HCT116 (cell line): ENCODE measurements around the gene MADD. TPM values are rescaled to one million over a fixed set of nuclear protein-coding genes. Genes with fewer than 3 reads are reported as not detected.

Experiments used
- ATAC-seq: fragments of 200-7000 bp; cut with Tn5 transposase; 2 replicates; pipeline ENCODE4 v1.9.1; 2020; ENCODE audit warnings: mild to moderate bottlenecking, moderate library complexity
- BruUV-seq: library from RNA; stranded (reverse); fragments of 400-500 nt; replicated peaks from 2 replicates; lab custom pipeline; 2021; lab: Mats Ljungman, UMichigan
- CTCF ChIA-PET: fragments of 300-600 bp; sonication (Branson Sonifier 250); formaldehyde crosslinking; loops from one replicate; lab custom pipeline; 2021; ENCODE audit warnings: antibody characterized with exemption; lab: Charles Lee
- POLR2A ChIA-PET: fragments of 300-600, 350-600 bp; sonication (Branson Sonifier 250); formaldehyde crosslinking; loops from one replicate; lab custom pipeline; 2021; ENCODE audit warnings: antibody characterized with exemption; lab: Charles Lee
- RAD21 ChIA-PET, 2 experiments: fragments of 300-600 bp; sonication (Branson Sonifier 250); formaldehyde crosslinking; loops; one replicate each; lab custom pipeline; 2023; ENCODE audit warnings: low total read pairs in 2 of 2; ENCODE audit not compliant: uncharacterized antibody in 2 of 2, unreplicated experiment in 2 of 2, low non-redundant PET in 1 of 2; lab: Charles Lee
- DNase-seq: peaks from one replicate; pipeline ENCODE4 v3.0.0-alpha.2; 2010; ENCODE audit warnings: low read depth, low spot score
- H2AFZ ChIP-seq: fragments of 200-600 bp; shearing (Covaris generic), sonication (generic); 2 replicates; pipeline ENCODE4 v1.6.1; 2017; ENCODE audit warnings: low read depth, mixed run types, mixed read lengths, antibody characterized with exemption, low read length; ENCODE audit not compliant: poor library complexity, severe bottlenecking
- H3K27ac ChIP-seq: 2 replicates; pipeline ENCODE4 v1.5.1; 2012; ENCODE audit warnings: low read depth, low read length
- H3K27me3 ChIP-seq: fragments of 200-600 bp; sonication (generic); 2 replicates; pipeline ENCODE4 v1.6.1; 2016; ENCODE audit warnings: mixed run types, low read length, mixed read lengths; ENCODE audit not compliant: insufficient read depth
- H3K36me3 ChIP-seq, 2 experiments: fragments of 200-500 bp in 1 of 2; fragments of 200-600 bp in 1 of 2; sonication (Bioruptor generic) in 1 of 2; sonication (generic) in 1 of 2; 2 replicates each; pipeline versions ENCODE4 v1.5.1 to v1.6.1; 2014 to 2016; ENCODE audit warnings: low read length in 2 of 2, inconsistent platforms in 1 of 2, mixed read lengths in 1 of 2, mixed run types in 1 of 2; ENCODE audit not compliant: insufficient read depth in 2 of 2, control insufficient read depth in 1 of 2
- H3K4me1 ChIP-seq, 2 experiments: fragments of 200-600 bp in 1 of 2; sonication (generic) in 1 of 2; 2 replicates each; pipeline versions ENCODE4 v1.5.1 to v1.6.1; 2012 to 2017; ENCODE audit warnings: low read length in 2 of 2, inconsistent platforms in 1 of 2, mild to moderate bottlenecking in 1 of 2, mixed read lengths in 1 of 2, mixed run types in 1 of 2, moderate library complexity in 1 of 2; ENCODE audit not compliant: insufficient read depth in 2 of 2, control insufficient read depth in 1 of 2
- H3K4me2 ChIP-seq: fragments of 200-600 bp; sonication (generic); 2 replicates; pipeline ENCODE4 v1.6.1; 2017; ENCODE audit warnings: mixed run types, low read length, mixed read lengths
- H3K4me3 ChIP-seq, 2 experiments: fragments of 200-600 bp in 1 of 2; sonication (generic) in 1 of 2; replicated peaks in 1 of 2; 2 replicates each; pipeline ENCODE4 v1.5.1; 2011 to 2016; ENCODE audit warnings: low read length in 2 of 2, control low read depth in 1 of 2, low read depth in 1 of 2, mild to moderate bottlenecking in 1 of 2, mixed read lengths in 1 of 2, mixed run types in 1 of 2
- H3K79me2 ChIP-seq: fragments of 200-600 bp; sonication (generic); 2 replicates; pipeline ENCODE4 v1.6.1; 2017; ENCODE audit warnings: mild to moderate bottlenecking, mixed run types, low read length, moderate library complexity, mixed read lengths; ENCODE audit not compliant: insufficient read depth
- H3K9ac ChIP-seq: fragments of 200-600 bp; sonication (generic); 2 replicates; pipeline ENCODE4 v1.6.1; 2016; ENCODE audit warnings: low read length, mixed read lengths
- H3K9me2 ChIP-seq: fragments of 200-600 bp; sonication (generic), shearing (Covaris generic); 2 replicates; pipeline ENCODE4 v1.6.1; 2017; ENCODE audit warnings: mixed run types, mild to moderate bottlenecking, moderate library complexity; ENCODE audit not compliant: insufficient read depth
- H3K9me3 ChIP-seq, 2 experiments: fragments of 200-500 bp in 1 of 2; fragments of 200-600 bp in 1 of 2; sonication (Bioruptor generic) in 1 of 2; sonication (generic) in 1 of 2; 2 replicates each; pipeline ENCODE4 v1.6.1; 2014 to 2017; ENCODE audit warnings: low read length in 2 of 2, mixed read lengths in 2 of 2, inconsistent platforms in 1 of 2, low read depth in 1 of 2, mild to moderate bottlenecking in 1 of 2, mixed run types in 1 of 2, moderate library complexity in 1 of 2; ENCODE audit not compliant: control insufficient read depth in 1 of 2, insufficient read depth in 1 of 2
- H4K20me1 ChIP-seq: fragments of 200-600 bp; sonication (generic), shearing (Covaris generic); 2 replicates; pipeline ENCODE4 v1.6.1; 2017; ENCODE audit warnings: mixed run types, mild to moderate bottlenecking, moderate library complexity; ENCODE audit not compliant: insufficient read depth
- CBX3 ChIP-seq: IDR thresholded peaks from 2 replicates; pipeline ENCODE4 v1.6.1; 2012; ENCODE audit warnings: low read depth
- CEBPB ChIP-seq: IDR thresholded peaks from 2 replicates; pipeline ENCODE4 v1.6.1; 2012; ENCODE audit warnings: low read depth
- EGR1 ChIP-seq: IDR thresholded peaks from 2 replicates; pipeline ENCODE4 v1.6.1; 2012; ENCODE audit warnings: low read depth
- ELF1 ChIP-seq: IDR thresholded peaks from 2 replicates; pipeline ENCODE4 v1.6.1; 2012; ENCODE audit warnings: low read depth, borderline replicate concordance
- FOSL1 ChIP-seq: IDR thresholded peaks from 2 replicates; pipeline ENCODE4 v1.6.1; 2012; ENCODE audit warnings: low read depth
- JUND ChIP-seq: IDR thresholded peaks from 2 replicates; pipeline ENCODE4 v1.6.1; 2012
- POLR2AphosphoS5 ChIP-seq: IDR thresholded peaks from 2 replicates; pipeline ENCODE4 v1.6.1; 2011; ENCODE audit warnings: mild to moderate bottlenecking, low read depth, low read length, moderate library complexity
- RAD21 ChIP-seq: IDR thresholded peaks from 2 replicates; pipeline ENCODE4 v1.6.1; 2012; ENCODE audit warnings: low read depth, mild to moderate bottlenecking
- SIN3A ChIP-seq: IDR thresholded peaks from 2 replicates; pipeline ENCODE4 v1.6.1; 2012; ENCODE audit warnings: low read depth
- SRF ChIP-seq: IDR thresholded peaks from 2 replicates; pipeline ENCODE4 v1.6.1; 2012; ENCODE audit warnings: low read depth
- TCF7L2 ChIP-seq: IDR thresholded peaks from 2 replicates; pipeline ENCODE4 v1.7.0; 2011; ENCODE audit warnings: borderline replicate concordance, inconsistent platforms; ENCODE audit not compliant: insufficient read depth, insufficient read length; ENCODE audit errors: extremely low read depth
- YY1 ChIP-seq: IDR thresholded peaks from 2 replicates; pipeline ENCODE4 v1.6.1; 2011; ENCODE audit warnings: low read length, low read depth, moderate library complexity, mild to moderate bottlenecking; ENCODE audit not compliant: insufficient replicate concordance; ENCODE audit errors: extremely low read depth
- ZNF274 ChIP-seq: fragments of 200-500 bp; sonication (Bioruptor generic); IDR thresholded peaks from 2 replicates; pipeline ENCODE4 v1.6.1; 2014; ENCODE audit warnings: mild to moderate bottlenecking, low read depth, low read length, inconsistent platforms
- intact Hi-C: fragments of 100-400 bp; cut with micrococcal nuclease; formaldehyde crosslinking; loops from 2 replicates; pipeline ENCODE4 v1.10.0; 2022
- total RNA-seq: library from RNA; stranded (reverse); gene quantifications from one replicate; pipeline ENCODE4 v1.2.1, GENCODE V29; 2021; ENCODE audit not compliant: unreplicated experiment
- TF ChIP-seq, protein P1 (sequence below): IDR thresholded peaks from 2 replicates; pipeline ENCODE4 v1.6.1; 2011; ENCODE audit warnings: mild to moderate bottlenecking, low read length, moderate library complexity; ENCODE audit not compliant: insufficient replicate concordance; ENCODE audit errors: extremely low read depth
- TF ChIP-seq, protein P2 (sequence below): IDR thresholded peaks from 2 replicates; pipeline ENCODE4 v1.6.1; 2012

Gene MADD
- total RNA-seq, 1 experiment from 2014 or later = 37.1 TPM

- ChIA-PET CTCF (no interaction called here), RAD21 (no interaction called here)
Observed at GRCh38 chr11:47356998-47357329, 87.0 kb downstream of the MADD start.

More at GRCh38 chr11:47356998-47357329, 87.0 kb downstream of the MADD start:
- H3K9ac ChIP-seq = no peak overlapping the region
- H3K27ac ChIP-seq = no peak overlapping the region
- H4K20me1 ChIP-seq = no peaks in the 10 kb centered on the region
- H3K9me3 ChIP-seq = no peaks in the 10 kb centered on the region
- POLR2A ChIA-PET = no interaction called here
- H3K79me2 ChIP-seq = no peaks in the 10 kb centered on the region
- H3K4me2 ChIP-seq = no peak overlapping the region
- no peaks in the 10 kb centered on the region for H3K9me2 ChIP-seq
- ATAC-seq (no peak), DNase-seq (no peak)
- no peak overlapping the region for H2AFZ ChIP-seq
- H3K4me1 ChIP-seq = peaks cover 0 to 13% of the 10 kb centered on the region in 2 experiments; a peak in 2 of 4 replicates
- intact Hi-C loops = loop anchor here (10.0 kb wide), 1 partner anchor 102 kb away; the partner anchor contains the start of gene NR1H3
- no peaks in the 10 kb centered on the region for H3K36me3 ChIP-seq
- no peak overlapping the region for H3K4me3 ChIP-seq
- no peaks in the 10 kb centered on the region for H3K27me3 ChIP-seq
- BruUV-seq = no TSS peak
- TF ChIP-seq EGR1 (no peak), POLR2AphosphoS5 (no peak), TCF7L2 (no peak), SIN3A (no peak), JUND (no peak), YY1 (no peak), CBX3 (no peak), ZNF274 (no peak), SRF (no peak), ELF1 (no peak), CEBPB (no peak), RAD21 (no peak), FOSL1 (no peak)
- TF ChIP-seq, protein P1, sequence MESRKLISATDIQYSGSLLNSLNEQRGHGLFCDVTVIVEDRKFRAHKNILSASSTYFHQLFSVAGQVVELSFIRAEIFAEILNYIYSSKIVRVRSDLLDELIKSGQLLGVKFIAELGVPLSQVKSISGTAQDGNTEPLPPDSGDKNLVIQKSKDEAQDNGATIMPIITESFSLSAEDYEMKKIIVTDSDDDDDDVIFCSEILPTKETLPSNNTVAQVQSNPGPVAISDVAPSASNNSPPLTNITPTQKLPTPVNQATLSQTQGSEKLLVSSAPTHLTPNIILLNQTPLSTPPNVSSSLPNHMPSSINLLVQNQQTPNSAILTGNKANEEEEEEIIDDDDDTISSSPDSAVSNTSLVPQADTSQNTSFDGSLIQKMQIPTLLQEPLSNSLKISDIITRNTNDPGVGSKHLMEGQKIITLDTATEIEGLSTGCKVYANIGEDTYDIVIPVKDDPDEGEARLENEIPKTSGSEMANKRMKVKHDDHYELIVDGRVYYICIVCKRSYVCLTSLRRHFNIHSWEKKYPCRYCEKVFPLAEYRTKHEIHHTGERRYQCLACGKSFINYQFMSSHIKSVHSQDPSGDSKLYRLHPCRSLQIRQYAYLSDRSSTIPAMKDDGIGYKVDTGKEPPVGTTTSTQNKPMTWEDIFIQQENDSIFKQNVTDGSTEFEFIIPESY = no peak
- TF ChIP-seq, protein P2, sequence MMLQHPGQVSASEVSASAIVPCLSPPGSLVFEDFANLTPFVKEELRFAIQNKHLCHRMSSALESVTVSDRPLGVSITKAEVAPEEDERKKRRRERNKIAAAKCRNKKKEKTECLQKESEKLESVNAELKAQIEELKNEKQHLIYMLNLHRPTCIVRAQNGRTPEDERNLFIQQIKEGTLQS = no peak
